ENCODE results near the gene SLC44A5.
"Not testable (repeated sequence)": the region's sequence is repeated elsewhere in the genome, so short reads cannot be mapped to it uniquely, and the experiment has no call there.

The SLC44A5 gene

DNA sequence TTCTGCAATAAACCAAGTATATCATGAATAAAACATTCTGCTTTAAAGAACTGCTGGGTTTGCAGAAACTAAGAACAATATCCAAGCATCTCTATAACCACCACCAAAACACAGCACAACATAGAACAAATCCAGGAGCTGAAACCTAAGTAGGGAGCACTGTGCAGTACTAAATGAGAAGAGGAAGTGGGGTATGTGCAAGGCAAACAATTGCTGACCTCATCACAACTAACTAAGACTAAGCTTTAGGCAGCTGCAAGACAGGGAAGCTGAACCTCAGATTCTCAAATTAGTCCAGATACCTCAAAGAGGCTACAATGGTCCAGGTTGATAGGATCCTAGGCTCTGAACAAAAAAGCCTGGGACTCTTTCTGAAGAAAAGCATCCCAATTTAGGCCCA, 172.6 kb downstream of the SLC44A5 start:
- DNase-seq: no peak

DNA sequence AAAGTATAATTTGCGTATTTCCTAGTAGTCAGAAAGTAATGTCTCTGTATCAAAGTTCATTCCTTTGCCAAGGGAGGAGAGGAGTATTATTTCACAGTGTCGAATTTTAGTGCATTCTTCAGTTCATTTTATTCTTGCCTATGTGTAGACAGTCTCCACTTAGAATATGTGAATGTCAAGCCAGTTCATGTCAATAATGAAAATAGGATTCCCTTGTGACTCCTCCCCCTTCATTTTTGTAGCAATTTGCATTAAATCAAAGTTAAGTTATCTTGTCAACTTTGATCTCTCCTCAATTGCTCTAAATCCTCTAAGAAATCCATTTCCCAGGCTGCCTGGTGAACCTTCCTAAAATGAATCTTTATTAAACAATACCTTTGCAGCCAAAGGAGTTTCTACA, 179.1 kb downstream of the SLC44A5 start:
- no peak for DNase-seq

DNA sequence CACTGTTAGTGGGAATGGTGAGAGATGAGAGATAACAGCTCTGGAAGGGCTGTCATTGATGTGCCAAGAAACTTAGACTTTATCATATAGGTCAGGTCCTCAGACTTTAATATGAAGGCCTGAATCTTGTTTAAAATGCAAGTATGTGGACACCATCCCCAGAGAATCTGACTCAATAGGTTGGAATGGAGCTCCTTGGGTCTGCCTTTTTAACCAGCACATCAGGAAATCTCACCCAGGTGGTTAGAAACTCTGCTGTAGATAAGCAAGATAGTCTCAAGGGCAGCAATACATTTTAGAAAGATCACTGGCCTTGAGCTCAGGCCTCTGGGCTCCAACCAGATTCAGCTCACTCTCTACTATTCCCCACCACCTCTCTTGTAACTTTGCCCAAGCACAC, 180.4 kb downstream of the SLC44A5 start:
- DNase-seq: no peak

DNA sequence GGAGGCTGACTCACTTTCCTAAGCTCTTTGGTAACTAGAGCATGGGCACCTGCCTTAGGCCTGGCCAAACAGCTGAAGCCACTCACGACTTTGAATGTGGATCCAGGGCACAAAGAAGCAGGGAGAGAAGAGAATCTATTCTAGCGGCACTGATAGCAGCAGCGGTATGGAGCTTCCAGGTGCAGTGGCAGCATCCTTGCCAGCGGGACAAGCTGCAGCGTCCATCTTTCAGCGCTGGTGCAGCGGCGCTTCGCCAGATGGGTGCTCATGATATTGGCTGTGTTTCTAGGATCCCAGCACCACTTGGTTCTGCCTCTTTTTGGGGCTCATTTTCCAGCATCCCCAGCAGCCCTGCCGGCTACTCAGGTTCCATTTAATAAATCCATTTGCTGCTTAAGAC, 184.2 kb downstream of the SLC44A5 start:
- no peak for DNase-seq

DNA sequence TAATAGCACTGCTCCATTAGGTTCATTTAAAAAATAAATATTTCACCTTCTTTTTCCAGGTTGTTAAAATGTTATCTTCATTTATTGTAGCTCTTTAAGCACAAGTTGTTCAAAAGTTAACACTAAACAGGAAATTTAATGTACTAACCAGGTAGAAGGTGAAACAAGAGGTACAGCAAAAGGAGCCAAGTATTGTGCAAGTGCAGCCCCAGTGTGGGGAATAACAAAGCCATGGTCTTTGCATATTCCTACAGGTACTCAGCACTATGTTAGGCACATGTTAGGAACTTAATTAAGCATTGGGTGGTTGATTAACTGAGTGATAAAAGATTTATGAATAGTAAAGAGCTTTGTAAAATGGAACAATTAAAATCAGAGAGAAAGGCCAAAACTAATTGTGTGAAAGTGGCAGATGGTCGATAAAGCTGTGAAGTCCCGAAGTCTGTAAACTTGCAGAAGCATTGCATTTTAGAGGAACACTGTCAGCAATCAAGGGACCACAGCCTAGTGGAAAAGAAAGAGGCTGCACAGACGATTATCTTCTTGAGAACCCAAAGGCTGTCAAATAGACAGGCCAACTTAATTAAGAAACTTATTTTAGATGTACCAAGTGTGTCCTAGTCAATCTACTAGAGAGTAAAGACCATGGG, 185.8 kb downstream of the SLC44A5 start:
- no peak for DNase-seq

DNA sequence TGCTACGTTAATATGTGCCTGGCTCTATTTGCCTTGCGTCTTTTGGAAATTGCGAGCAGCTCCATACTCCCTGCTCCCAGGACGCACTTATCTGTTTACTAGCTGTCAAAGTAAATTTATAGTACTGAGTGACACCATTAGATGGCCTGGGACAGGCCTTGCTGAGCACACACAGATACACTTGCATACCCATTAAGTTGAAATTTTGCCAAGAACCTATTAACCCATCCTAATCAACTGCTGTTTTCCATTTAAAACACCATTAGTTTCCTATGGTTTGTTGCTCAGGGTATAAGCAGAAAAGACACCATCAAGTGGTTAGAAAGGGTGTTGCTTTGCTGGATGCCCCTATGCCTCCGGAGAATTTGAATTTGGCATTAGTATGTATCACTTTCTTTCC, 187.3 kb downstream of the SLC44A5 start:
- DNase-seq: peak; percentile 85

DNA sequence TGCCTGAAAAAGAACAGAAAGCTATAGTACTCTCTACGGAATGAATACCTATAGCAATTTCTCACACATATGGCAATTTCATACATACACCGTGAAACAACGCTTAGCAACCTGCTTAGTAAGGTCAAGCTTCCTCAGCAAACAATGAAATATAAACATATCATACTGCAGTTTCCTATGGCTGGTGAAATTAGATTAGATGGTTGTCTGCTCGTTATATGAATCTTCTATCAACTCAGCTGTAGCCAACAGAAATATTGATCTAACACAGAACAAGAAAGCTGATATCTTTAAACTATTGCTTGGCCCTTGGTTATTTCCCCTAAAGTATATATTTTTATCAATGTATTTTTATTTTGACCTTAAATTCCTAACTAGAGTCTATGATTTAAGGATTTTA, 187.8 kb downstream of the SLC44A5 start:
- DNase-seq: no peak

DNA sequence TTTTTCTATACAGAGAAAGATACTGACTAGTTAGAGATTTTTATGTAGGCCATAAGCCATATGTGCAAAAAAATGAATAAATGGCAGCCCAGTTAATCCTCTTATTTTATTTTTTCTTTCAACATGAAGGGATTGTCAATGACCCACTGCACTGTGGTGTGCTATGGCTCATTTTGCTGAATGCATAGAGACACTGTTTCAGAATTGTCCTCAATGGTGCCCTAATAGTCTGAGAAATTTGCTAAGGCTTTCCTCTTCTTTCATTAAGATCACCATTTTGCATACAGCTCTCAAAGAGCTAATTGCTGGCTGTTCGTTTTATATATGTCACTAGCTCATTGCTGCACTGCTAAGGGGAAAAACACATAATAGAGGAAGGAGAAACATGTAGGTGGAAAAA, 189.5 kb downstream of the SLC44A5 start:
- no peak for DNase-seq

- DNase-seq: no peak
Observed at GRCh38 chr1:75415187-75415586, 195.7 kb downstream of the SLC44A5 start.

- DNase-seq: no peak
Observed at GRCh38 chr1:75412616-75413015, 198.3 kb downstream of the SLC44A5 start.

- DNase-seq: not testable (repeated sequence)
Observed at GRCh38 chr1:75404681-75405080, 206.2 kb downstream of the SLC44A5 start.

DNA sequence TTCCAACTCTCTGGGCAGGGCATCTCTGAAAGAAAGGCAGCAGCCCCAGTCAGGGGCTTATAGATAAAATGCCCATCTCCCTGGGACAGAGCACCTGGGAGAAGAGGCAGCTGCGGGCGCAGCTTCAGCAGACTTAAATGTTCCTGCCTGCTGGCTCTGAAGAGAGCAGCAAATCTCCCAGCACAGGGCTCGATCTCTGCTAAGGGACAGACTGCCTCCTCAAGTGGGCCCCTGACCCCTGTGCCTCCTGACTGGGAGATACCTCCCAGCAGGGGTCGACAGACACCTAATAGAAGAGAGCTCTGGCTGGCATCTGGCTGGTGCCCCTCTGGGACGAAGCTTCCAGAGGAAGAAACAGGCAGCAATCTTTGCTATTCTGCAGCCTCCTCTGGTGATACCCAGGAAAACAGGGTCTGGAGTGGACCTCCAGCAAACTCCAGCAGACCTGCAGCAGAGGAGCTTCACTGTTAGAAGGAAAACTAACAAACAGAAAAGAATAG, 207.7 kb downstream of the SLC44A5 start:
- DNase-seq: not testable (repeated sequence)

- no peak for DNase-seq
Observed at GRCh38 chr1:75400716-75401115, 210.2 kb downstream of the SLC44A5 start.

DNA sequence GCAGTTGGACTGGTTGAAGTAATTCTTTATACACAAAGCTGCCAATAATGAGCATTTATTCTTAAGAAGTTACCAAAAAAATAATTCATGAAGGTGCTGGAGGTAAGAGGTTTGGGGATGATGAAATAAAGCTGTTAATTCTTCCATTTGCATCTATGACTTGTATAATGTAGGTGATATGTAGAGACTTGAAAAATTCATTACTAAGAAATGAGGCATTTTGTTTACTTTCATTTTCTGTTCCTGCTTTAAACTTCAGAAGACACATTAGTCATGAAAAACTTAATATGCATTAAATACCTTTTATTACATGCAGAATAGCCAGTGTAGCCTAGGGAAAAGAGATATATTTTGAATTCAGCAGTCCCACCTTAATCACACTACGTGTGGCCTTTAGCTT, 214.2 kb downstream of the SLC44A5 start:
- DNase-seq: no peak

- no peak for DNase-seq
Observed at GRCh38 chr1:75396260-75396659, 214.7 kb downstream of the SLC44A5 start.

DNA sequence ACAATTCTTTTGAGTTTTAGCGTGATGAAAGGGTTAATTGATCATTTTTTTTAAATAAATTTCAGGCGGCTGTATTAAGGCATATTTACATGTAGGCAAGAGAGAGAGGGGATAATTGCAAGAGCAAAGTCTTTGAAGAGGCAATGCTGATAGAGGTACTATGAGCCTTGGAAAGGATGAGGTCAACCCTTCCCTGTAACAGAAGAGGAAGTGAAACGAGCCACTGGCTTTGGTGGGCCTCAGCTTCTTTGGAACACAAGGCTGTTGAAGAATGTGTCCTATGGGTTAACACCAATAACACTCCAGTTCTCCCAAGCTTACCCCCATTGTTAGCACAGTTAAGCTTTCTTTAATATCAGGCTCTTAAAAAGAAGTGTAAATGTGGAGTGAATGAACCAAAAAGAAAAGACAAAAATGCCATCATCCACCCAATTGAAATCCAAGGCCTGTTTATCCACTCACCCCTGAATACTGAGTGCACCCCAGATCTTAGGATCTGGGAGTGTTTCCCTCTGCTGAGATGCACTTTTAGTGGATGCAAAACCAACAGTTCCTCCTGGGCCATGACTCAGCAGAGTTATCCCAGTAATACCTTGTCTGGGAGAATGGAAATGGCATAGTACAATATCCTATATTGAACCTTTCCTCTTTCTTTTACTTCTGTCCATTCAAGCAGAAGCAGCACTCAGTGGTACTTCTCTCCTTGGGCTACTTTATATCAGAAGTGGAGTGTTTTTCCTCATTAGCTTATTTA, 216.4 kb downstream of the SLC44A5 start:
- no peak for DNase-seq

DNA sequence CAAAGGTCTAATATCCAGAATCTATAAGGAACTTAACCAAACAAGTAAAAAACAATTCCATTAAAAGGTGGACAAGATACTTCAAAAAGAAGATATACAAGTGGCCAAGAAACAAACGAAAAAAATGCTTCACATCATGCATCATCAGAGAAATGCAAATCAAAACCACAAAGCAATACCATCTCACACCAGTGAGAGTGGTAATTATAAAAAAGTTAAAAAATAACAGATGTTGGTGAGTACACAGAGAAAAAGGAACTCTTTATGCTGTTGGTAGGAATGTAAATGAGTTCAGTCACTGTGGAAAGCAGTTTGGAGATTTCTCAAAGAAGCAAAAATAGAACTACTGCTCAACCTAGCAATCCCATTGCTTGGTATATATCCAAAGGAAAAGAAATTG, 218.6 kb downstream of the SLC44A5 start:
- DNase-seq: no peak

GRCh38 chr1:75375476-75376447, 235.2 kb downstream of the SLC44A5 start:
- DNase-seq: not testable (repeated sequence)

GRCh38 chr1:75373542-75374159, 237.3 kb downstream of the SLC44A5 start:
- DNase-seq: no peak

- DNase-seq: no peak
Observed at GRCh38 chr1:75366595-75366994, 244.3 kb downstream of the SLC44A5 start.

GRCh38 chr1:75361260-75361659, 249.7 kb downstream of the SLC44A5 start:
- DNase-seq: no peak

- DNase-seq: not testable (repeated sequence)
Observed at GRCh38 chr1:75354267-75354666, 256.6 kb downstream of the SLC44A5 start.

DNA sequence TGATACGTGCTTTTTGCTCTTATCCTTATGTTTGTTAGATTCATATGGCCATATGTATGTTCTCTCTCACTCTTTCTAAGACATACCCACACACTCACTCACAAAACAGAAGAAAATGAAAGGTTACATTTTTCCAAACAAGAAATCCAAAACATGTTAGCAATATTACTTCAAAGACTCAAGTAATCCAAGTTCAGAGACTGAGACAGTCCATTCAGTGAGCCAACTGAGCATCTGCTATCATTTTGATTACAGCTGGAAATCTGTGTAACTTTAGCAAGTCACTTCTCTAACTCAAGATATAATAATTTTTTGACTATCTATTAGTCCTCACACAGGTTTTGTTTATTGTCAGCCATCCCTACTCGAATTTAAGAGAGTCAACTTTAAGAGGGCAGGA, 257.9 kb downstream of the SLC44A5 start:
- DNase-seq: no peak

Measured in NCI-H1417 treated with DMSO at 0.1 percent for 48 hours (cell line).